K562 (cell line): Measurements from ENCODE around the gene SLC6A7. TPM values are rescaled to one million over a fixed set of nuclear protein-coding genes. Genes with fewer than 3 reads are reported as not detected.

ENCODE experiments used
- CEBPG ChIP-seq, 3 experiments: fragments of 200-800 bp in 1 of 3; sonication (Bioruptor generic) in 1 of 3; sonication (generic) in 1 of 3; formaldehyde crosslinking in 1 of 3; IDR thresholded peaks in 2 of 3; conservative IDR thresholded peaks in 1 of 3; 2 replicates each; pipeline versions ENCODE4 v1.6.1 to v1.8.0; 2016 to 2022; ENCODE audit warnings: missing compliant biosample characterization in 2 of 3, missing genetic modification characterization in 2 of 3, mild to moderate bottlenecking in 1 of 3, missing genetic modification reagents in 1 of 3
- CREBBP ChIP-seq: IDR thresholded peaks from one replicate; pipeline ENCODE4 v1.6.1; 2012; ENCODE audit warnings: low read depth, mild to moderate bottlenecking, control low read depth, inconsistent platforms, low read length
- NBN ChIP-seq: fragments of 450-650 bp; IDR thresholded peaks from 2 replicates; pipeline ENCODE4 v1.6.1; 2016; ENCODE audit warnings: low read depth, mild to moderate bottlenecking
- NFE2L1 ChIP-seq: fragments of 450-650 bp; IDR thresholded peaks from 2 replicates; pipeline ENCODE4 v1.6.1; 2016; ENCODE audit warnings: missing genetic modification characterization, low read depth, mild to moderate bottlenecking, missing compliant biosample characterization, moderate library complexity, borderline replicate concordance
- SMARCB1 ChIP-seq: IDR thresholded peaks from 2 replicates; pipeline ENCODE4 v1.6.1; 2011; ENCODE audit warnings: improper control_type of control experiment, low read depth; ENCODE audit not compliant: insufficient read length
- TCF3 ChIP-seq: sonication (generic); formaldehyde crosslinking; IDR thresholded peaks from 2 replicates; pipeline ENCODE4 v1.4.0; 2020; ENCODE audit warnings: mild to moderate bottlenecking, missing genetic modification reagents
- polyA plus RNA-seq, 8 experiments: library from polyadenylated mRNA; depleted of rRNA in 4 of 8; stranded (reverse) in 5 of 8; unstranded in 3 of 8; fragments of >200 nt; fragmentation: Nextera tagmentation in 2 of 8; fragmentation: Illumina TruSeq in 1 of 8; extraction: Ambion mirVana in 2 of 8; extraction: Trizol in 1 of 8; gene quantifications; 2 replicates each; pipeline versions ENCODE4 v1.2.1 to v1.2.3, GENCODE V29; 2011 to 2014; ENCODE audit warnings: inconsistent platforms in 1 of 8, missing spikeins in 1 of 8
- total RNA-seq, 7 experiments: library from RNA; depleted of rRNA in 6 of 7; stranded (reverse); fragments of >200 nt in 6 of 7; fragmentation: Illumina TruSeq in 2 of 7; extraction: Trizol in 2 of 7; gene quantifications; 2 replicates each; pipeline versions ENCODE4 v1.2.1 to v1.2.3, GENCODE V29; 2011 to 2021; ENCODE audit warnings: low replicate concordance in 1 of 7
- TF ChIP-seq, protein P1 (sequence below), 2 experiments: fragments of 450-650 bp; formaldehyde crosslinking in 1 of 2; IDR thresholded peaks; 2 replicates each; pipeline versions ENCODE4 v1.4.0 to v1.6.1; 2014 to 2020; ENCODE audit warnings: mild to moderate bottlenecking in 2 of 2, borderline replicate concordance in 1 of 2, low read depth in 1 of 2
- TF ChIP-seq, protein P2 (sequence below): sonication (generic); formaldehyde crosslinking; IDR thresholded peaks from 2 replicates; pipeline ENCODE4 v1.8.1; 2023; ENCODE audit warnings: missing genetic modification reagents, mild to moderate bottlenecking, borderline replicate concordance

Gene SLC6A7
- total and polyA plus RNA-seq, 9 of the 15 experiments (the other 6 are each of a cell fraction or from before 2014, with no cell fraction given), result not detected

DNA sequence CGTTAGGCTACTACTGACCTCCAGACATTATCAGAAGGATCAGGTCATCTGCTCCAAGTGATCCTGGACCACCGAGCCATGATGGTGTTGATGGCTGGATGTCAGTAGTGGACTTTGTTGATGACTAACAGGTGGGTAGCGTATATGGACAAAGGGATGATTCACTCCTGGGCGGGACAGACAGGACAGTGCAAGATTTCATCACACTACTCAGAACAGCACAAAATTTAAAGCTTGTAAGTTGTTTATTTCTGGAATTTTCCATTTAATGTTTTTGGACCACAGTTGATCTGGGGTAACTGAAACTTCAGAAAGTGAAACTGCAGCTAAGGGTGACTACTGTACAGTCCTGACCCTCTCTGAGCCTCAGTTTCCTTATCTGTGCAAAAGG, 46.9 kb upstream of the SLC6A7 start (continued):
- TF ChIP-seq, protein P1, sequence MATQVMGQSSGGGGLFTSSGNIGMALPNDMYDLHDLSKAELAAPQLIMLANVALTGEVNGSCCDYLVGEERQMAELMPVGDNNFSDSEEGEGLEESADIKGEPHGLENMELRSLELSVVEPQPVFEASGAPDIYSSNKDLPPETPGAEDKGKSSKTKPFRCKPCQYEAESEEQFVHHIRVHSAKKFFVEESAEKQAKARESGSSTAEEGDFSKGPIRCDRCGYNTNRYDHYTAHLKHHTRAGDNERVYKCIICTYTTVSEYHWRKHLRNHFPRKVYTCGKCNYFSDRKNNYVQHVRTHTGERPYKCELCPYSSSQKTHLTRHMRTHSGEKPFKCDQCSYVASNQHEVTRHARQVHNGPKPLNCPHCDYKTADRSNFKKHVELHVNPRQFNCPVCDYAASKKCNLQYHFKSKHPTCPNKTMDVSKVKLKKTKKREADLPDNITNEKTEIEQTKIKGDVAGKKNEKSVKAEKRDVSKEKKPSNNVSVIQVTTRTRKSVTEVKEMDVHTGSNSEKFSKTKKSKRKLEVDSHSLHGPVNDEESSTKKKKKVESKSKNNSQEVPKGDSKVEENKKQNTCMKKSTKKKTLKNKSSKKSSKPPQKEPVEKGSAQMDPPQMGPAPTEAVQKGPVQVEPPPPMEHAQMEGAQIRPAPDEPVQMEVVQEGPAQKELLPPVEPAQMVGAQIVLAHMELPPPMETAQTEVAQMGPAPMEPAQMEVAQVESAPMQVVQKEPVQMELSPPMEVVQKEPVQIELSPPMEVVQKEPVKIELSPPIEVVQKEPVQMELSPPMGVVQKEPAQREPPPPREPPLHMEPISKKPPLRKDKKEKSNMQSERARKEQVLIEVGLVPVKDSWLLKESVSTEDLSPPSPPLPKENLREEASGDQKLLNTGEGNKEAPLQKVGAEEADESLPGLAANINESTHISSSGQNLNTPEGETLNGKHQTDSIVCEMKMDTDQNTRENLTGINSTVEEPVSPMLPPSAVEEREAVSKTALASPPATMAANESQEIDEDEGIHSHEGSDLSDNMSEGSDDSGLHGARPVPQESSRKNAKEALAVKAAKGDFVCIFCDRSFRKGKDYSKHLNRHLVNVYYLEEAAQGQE (IDR thresholded peaks at IDR 0.05; ENCODE audit: borderline replicate concordance), result no peak
- TF ChIP-seq, protein P1 (CRISPR knock-in tag; IDR thresholded peaks at IDR 0.05; ENCODE audit: low read depth), result no peak
- TF ChIP-seq NBN, result no peak
- no peak for TF ChIP-seq CREBBP
- TF ChIP-seq, protein P2, sequence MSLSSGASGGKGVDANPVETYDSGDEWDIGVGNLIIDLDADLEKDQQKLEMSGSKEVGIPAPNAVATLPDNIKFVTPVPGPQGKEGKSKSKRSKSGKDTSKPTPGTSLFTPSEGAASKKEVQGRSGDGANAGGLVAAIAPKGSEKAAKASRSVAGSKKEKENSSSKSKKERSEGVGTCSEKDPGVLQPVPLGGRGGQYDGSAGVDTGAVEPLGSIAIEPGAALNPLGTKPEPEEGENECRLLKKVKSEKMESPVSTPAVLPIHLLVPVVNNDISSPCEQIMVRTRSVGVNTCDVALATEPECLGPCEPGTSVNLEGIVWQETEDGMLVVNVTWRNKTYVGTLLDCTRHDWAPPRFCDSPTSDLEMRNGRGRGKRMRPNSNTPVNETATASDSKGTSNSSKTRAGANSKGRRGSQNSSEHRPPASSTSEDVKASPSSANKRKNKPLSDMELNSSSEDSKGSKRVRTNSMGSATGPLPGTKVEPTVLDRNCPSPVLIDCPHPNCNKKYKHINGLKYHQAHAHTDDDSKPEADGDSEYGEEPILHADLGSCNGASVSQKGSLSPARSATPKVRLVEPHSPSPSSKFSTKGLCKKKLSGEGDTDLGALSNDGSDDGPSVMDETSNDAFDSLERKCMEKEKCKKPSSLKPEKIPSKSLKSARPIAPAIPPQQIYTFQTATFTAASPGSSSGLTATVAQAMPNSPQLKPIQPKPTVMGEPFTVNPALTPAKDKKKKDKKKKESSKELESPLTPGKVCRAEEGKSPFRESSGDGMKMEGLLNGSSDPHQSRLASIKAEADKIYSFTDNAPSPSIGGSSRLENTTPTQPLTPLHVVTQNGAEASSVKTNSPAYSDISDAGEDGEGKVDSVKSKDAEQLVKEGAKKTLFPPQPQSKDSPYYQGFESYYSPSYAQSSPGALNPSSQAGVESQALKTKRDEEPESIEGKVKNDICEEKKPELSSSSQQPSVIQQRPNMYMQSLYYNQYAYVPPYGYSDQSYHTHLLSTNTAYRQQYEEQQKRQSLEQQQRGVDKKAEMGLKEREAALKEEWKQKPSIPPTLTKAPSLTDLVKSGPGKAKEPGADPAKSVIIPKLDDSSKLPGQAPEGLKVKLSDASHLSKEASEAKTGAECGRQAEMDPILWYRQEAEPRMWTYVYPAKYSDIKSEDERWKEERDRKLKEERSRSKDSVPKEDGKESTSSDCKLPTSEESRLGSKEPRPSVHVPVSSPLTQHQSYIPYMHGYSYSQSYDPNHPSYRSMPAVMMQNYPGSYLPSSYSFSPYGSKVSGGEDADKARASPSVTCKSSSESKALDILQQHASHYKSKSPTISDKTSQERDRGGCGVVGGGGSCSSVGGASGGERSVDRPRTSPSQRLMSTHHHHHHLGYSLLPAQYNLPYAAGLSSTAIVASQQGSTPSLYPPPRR (CRISPR knock-in tag), result no peak
- no peak for TF ChIP-seq NFE2L1
- TF ChIP-seq CEBPG (CRISPR knock-in tag; IDR thresholded peaks at IDR 0.05), result peak; percentile 94
- peak; percentile 91 to 95 for TF ChIP-seq CEBPG (tag; conservative IDR thresholded peaks at IDR 0.05 in 1 of 2, IDR thresholded peaks at IDR 0.05 in 1 of 2)
- no peak for TF ChIP-seq SMARCB1
- peak; percentile 46 for TF ChIP-seq TCF3 (CRISPR knock-in tag)
